Activated CD8-positive, alpha-beta memory T cell treated with anti-CD3 and anti-CD28 coated beads for 4 hours (primary cell): ENCODE data around the gene SLC4A3.

Source experiments
- DNase-seq, 2 donors: peaks; one replicate each; pipeline ENCODE4 v3.0.0-alpha.2; 2020; ENCODE audit warnings: low read depth in 2 of 2

The SLC4A3 gene

GRCh38 chr2:219613461-219614070, 13.9 kb upstream of the SLC4A3 start:
- no peak for DNase-seq

- no peak for DNase-seq
Observed at GRCh38 chr2:219614076-219614860, 13.2 kb upstream of the SLC4A3 start.

- DNase-seq = no peak
Observed at GRCh38 chr2:219615036-219615435, 12.4 kb upstream of the SLC4A3 start.

GRCh38 chr2:219615894-219616293, 11.5 kb upstream of the SLC4A3 start:
- DNase-seq = no peak

GRCh38 chr2:219616550-219616949, 10.9 kb upstream of the SLC4A3 start:
- no peak for DNase-seq

GRCh38 chr2:219618733-219619122, 8.7 kb upstream of the SLC4A3 start:
- no peak for DNase-seq

DNA sequence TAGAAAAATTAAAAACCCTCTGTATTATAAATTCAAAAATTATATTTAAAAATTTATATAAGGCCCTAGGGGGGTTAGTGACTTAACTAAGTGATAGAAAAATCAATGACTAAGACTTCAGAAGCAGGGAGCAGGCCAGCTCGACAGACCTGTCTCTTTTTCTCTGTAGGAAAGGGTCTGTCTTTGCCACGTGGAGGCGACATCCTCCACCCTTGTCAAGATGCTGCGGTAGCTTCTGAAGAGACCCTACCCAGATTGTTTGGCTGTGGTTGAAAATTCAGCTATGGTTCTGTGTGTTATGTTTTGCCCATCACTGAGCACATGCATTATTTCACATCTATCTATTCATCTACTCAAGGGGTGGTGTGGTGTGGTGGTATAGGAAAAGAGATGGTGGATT, 8.2 kb upstream of the SLC4A3 start:
- no peak for DNase-seq

GRCh38 chr2:219620546-219620945, 6.9 kb upstream of the SLC4A3 start:
- no peak for DNase-seq

DNA sequence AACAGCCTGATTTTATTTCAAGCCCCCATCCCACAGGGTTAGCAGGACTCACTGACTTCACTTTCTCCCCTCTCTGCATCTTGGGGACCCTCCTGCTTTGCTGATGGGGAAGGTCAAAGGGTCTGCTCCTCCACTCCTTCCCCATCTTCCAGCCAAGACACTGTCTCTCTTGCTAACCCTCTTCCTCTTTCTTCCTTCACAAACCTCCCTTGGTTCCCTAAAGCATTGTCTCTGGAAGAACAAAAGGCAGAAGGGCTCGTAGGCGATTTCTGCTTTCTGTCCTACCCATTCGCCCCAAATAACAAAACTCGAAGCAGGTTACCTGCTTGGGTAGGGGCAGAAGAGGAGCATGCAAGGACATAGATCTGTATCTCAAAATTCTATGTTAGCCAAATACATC, 5.5 kb upstream of the SLC4A3 start:
- DNase-seq = no peak

DNA sequence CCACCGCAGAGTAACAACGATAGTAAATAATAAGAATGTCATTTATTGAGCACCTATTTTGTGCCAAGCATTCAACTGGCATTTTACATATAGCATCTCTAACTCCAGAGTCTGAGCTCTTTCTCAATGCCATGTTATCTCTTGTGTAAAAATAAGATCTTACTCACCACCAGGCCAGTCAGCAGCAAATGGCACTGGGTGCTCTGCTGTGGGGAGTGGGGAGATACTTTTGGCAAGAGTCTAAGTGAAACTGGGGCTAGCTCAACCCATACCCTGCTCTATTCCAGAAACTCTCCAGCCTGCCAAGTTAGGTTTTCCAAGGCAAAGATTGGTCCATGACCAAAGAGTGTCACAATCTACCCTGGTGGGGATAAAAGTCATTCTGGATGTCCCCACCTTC, 5.0 kb upstream of the SLC4A3 start:
- no peak for DNase-seq

- DNase-seq = no peak
Observed at GRCh38 chr2:219624565-219624964, 2.9 kb upstream of the SLC4A3 start.

GRCh38 chr2:219625179-219625578, 2.3 kb upstream of the SLC4A3 start:
- DNase-seq = no peak

DNA sequence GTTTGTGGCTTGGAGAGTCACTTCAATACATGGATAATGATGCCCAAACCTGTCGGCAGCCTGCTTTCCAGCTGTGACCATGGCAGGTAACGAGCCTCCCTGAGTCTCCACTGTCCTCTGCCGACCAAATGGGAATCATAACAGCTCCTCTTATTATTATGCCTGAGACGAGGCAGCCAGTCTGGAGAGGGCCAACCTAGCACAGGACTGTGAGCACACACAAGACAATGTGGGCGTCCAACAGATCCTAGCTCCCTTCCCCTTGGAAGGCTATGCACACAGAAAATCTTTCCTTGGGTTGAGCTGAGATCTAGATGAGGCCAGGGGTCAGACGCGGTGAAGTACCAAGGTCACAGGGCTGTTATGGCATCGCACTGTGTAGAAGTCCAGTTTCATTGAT, 890 bp upstream of the SLC4A3 start:
- DNase-seq = no peak

DNA sequence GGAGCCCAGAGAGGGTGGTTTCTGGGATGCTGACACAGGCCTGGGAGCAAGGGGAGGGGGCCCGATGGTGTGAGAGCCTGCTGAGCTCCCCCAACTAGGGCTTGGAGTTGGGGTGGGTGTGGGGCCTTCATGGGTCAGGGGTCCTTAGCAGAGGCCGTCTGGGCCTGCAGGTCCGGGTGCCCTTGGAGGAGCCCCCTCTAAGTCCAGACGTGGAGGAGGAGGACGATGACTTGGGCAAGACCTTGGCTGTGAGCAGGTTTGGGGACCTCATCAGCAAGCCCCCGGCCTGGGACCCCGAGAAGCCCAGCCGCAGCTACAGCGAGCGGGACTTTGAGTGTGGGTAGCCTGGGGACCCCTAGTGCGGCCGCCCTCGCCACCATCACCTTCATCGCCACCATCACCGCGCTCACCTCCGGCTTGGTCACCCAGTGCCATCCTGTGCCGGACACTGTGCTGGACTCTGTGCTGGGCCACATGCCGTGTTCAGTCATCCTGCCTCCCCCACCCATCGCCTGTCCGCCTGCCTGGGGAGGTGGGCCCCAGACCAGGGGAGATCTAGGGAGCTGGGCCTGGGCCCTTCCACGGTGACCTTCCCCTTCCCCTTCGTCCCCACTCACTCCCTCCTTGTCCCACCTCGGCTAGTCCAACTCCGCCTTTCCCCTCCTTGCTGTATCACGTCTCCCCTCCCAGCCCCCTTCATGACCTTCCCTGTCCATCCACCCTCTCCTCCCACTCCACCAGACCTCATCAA, 980 bp downstream of the SLC4A3 start:
- no peak for DNase-seq

GRCh38 chr2:219628986-219629901, 1.8 kb downstream of the SLC4A3 start:
- DNase-seq = no peak

DNA sequence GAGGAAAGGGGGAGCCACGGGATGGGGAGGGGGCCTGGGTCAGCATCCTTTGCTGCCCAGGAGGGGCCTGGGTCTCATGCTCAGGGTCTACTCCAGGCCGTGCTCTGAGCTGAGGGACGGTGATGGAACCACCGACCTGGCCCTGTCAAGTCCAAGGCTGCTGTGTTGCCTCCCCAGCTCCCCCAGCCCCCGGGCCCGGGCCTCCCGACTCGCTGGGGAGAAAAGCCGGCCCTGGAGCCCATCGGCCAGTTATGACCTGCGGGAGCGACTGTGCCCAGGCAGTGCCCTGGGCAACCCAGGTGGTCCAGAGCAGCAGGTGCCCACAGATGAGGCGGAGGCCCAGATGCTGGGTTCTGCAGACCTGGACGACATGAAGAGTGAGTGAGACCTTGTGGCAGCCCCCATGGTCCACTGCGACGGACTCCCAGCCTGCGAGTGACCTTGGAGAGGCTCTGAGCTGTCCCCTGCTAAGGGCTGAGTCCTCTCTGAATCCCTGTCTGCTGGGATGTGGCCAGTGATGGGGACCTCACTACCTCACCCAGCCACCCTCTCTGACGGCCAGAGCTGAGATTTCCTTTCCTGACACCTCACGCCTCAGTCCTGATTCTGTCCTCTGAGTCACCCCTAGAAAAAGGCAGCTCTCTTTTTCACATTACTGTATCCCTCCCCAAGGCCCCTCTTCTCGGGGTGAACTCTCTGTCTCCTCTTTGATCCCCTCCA, 2.7 kb downstream of the SLC4A3 start:
- no peak for DNase-seq

DNA sequence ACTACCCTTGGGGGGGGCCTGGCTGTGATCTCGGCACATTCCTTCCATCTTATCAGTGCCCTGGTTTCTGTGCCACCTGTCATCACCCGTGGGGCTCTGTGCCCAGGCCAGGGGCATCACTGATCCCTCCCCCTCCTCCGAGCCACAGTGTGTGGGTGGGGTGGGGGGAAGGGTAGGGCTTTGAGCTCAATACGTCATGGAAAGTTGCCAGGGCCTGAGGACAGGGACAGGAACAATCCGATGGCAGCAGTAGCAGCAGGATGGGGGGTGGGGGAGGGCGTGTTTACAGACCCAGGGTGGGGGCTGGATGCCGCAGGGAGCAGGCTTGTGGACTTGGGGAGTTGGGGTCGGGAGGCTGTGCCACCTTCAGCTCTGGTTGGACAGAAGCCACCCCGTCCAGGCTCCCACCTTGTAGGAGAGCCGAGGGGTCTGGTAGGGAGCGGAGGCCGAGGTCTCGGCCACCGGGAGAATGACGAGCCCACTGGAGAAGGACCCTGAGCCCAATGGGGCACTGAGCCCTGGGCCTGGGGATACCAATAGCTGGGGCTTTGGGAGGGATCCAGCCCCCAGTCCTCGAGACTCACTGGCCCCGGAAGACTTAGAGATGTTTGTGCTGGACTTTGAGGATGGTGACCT, 3.5 kb downstream of the SLC4A3 start:
- DNase-seq = no peak

DNA sequence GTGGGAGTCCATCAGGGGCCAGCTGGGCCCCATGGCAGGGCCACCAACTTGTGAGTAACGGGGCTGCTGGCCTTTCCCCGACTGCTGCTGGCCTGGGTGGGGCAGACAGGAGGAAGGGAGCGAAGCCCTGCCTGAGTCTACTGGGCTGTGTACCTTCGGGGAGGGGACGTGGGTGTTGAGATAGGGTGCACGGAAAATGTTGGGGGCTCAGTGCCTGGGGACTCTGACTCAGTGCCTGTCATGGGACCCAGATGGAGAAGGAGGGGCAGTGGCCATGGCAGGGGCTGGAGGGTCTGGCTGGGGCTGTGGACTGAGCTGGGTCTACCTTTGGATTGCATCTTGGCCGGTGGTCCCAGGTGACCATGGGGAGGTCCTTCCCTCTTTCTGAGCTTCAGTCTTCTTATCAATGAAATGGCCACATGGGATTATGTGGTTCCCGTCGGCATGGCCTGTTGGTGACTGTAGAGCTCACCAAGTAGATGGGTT, 4.0 kb downstream of the SLC4A3 start:
- no peak for DNase-seq

DNA sequence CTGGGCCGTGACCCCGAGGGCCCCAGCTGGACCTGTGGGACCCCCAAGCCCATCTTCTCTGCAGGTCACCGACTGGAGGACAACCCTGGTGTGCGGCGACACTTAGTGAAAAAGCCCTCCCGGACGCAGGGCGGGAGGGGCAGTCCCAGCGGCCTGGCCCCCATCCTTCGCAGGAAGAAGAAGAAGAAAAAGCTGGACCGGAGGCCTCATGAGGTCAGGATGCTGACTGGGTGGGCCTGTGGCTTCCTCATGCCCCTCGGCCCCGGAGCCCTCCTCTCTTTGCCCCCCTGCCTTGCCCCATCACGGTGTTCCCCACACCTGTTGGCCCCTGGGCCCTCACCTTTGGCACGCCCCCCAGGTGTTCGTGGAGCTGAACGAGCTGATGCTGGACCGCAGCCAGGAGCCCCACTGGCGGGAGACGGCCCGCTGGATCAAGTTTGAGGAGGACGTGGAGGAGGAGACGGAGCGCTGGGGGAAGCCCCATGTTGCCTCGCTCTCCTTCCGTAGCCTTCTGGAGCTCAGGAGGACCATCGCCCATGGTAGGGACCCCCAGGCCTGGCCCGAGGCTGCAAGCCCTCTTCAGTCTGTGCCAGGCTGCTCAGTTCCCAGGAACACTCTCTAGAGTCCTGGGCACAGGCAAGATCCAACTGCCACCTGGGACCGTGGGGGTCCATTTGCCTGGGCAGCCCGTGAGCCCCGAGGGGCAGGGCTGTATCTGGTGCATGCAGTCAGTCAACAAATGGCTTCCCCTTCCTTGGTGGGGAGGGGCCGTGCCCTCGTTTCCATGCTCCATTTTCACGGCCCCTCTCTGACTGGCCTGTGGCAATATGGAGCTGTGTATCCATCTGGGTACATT, 4.7 kb downstream of the SLC4A3 start:
- no peak for DNase-seq

- DNase-seq = no peak
Observed at GRCh38 chr2:219632760-219633105, 5.3 kb downstream of the SLC4A3 start.
